SK-N-SH treated with all-trans-retinoic acid at 6 μM for 48 hours (cell line): ENCODE measurements around the gene KLK8.

Source experiments
- ATAC-seq: fragments of 200-7000 bp; cut with Tn5 transposase; 3 replicates; pipeline ENCODE4 v1.9.1; 2020; ENCODE audit warnings: mild to moderate bottlenecking, moderate library complexity
- ARNTL ChIP-seq: fragments of 450-650 bp; formaldehyde crosslinking; IDR thresholded peaks from 2 replicates; pipeline ENCODE4 v1.5.0; 2020; ENCODE audit warnings: low read depth, mild to moderate bottlenecking, moderate library complexity, borderline replicate concordance
- BACH2 ChIP-seq: fragments of 250-450 bp; sonication (Bioruptor Pico); IDR thresholded peaks from 2 replicates; pipeline ENCODE4 v1.9.0; 2021; ENCODE audit warnings: mild to moderate bottlenecking, borderline replicate concordance
- CSDC2 ChIP-seq: fragments of 250-450 bp; sonication (Bioruptor Pico); IDR thresholded peaks from 2 replicates; pipeline ENCODE4 v1.5.0; 2020; ENCODE audit warnings: mild to moderate bottlenecking, moderate library complexity
- ESRRG ChIP-seq: fragments of 250-450 bp; sonication (Bioruptor Pico); IDR thresholded peaks from 2 replicates; pipeline ENCODE4 v1.6.1; 2021; ENCODE audit warnings: mild to moderate bottlenecking
- GLIS3 ChIP-seq: fragments of 250-450 bp; sonication (Bioruptor Pico); IDR thresholded peaks from 2 replicates; pipeline ENCODE4 v1.5.0; 2020; ENCODE audit warnings: mild to moderate bottlenecking, moderate library complexity
- ISL1 ChIP-seq: fragments of 250-450 bp; sonication (Bioruptor Pico); IDR thresholded peaks from 2 replicates; pipeline ENCODE4 v2.1.2; 2022; ENCODE audit warnings: mild to moderate bottlenecking, moderate library complexity
- OSR1 ChIP-seq: fragments of 250-450 bp; sonication (Bioruptor Pico); IDR thresholded peaks from 2 replicates; pipeline ENCODE4 v1.8.0; 2022; ENCODE audit warnings: moderate library complexity, mild to moderate bottlenecking, inconsistent platforms
- PATZ1 ChIP-seq: fragments of 250-450 bp; sonication (Bioruptor Pico); IDR thresholded peaks from 2 replicates; pipeline ENCODE4 v1.8.0; 2020; ENCODE audit warnings: mild to moderate bottlenecking, moderate library complexity, borderline replicate concordance
- PPARA ChIP-seq: fragments of 250-450 bp; sonication (Bioruptor Pico); IDR thresholded peaks from 2 replicates; pipeline ENCODE4 v1.5.0; 2020; ENCODE audit warnings: mild to moderate bottlenecking, borderline replicate concordance
- RARB ChIP-seq: fragments of 250-450 bp; sonication (Bioruptor Pico); IDR thresholded peaks from 2 replicates; pipeline ENCODE4 v1.8.0; 2021; ENCODE audit warnings: mild to moderate bottlenecking, moderate library complexity
- SNAI2 ChIP-seq: fragments of 250-450 bp; sonication (Bioruptor Pico); IDR thresholded peaks from 2 replicates; pipeline ENCODE4 v1.5.0; 2020; ENCODE audit warnings: mild to moderate bottlenecking, moderate library complexity
- TCF4 ChIP-seq: fragments of 250-450 bp; sonication (Bioruptor Pico); IDR thresholded peaks from 2 replicates; pipeline ENCODE4 v1.8.0; 2021; ENCODE audit warnings: mild to moderate bottlenecking, moderate library complexity, borderline replicate concordance
- TOX ChIP-seq: fragments of 250-450 bp; sonication (Bioruptor Pico); IDR thresholded peaks from 2 replicates; pipeline ENCODE4 v1.8.0; 2021; ENCODE audit warnings: mild to moderate bottlenecking, moderate library complexity, borderline replicate concordance
- ZC3H10 ChIP-seq: fragments of 250-450 bp; sonication (Bioruptor Pico); IDR thresholded peaks from 2 replicates; pipeline ENCODE4 v1.5.1; 2021; ENCODE audit warnings: mild to moderate bottlenecking, moderate library complexity
- ZFP3 ChIP-seq: fragments of 250-450 bp; sonication (Bioruptor Pico); IDR thresholded peaks from 2 replicates; pipeline ENCODE4 v1.5.0; 2020; ENCODE audit warnings: mild to moderate bottlenecking, moderate library complexity
- ZFP30 ChIP-seq: fragments of 450-650 bp; formaldehyde crosslinking; IDR thresholded peaks from 2 replicates; pipeline ENCODE4 v1.5.0; 2022; ENCODE audit warnings: mild to moderate bottlenecking, moderate library complexity
- ZNF565 ChIP-seq: fragments of 450-650 bp; formaldehyde crosslinking; conservative IDR thresholded peaks from 2 replicates; pipeline ENCODE4 v1.5.0; 2020; ENCODE audit warnings: low read depth, mild to moderate bottlenecking, moderate library complexity
- ZNF70 ChIP-seq: fragments of 450-650 bp; formaldehyde crosslinking; IDR thresholded peaks from 2 replicates; pipeline ENCODE4 v1.5.0; 2020; ENCODE audit warnings: mild to moderate bottlenecking, moderate library complexity
- ZNF8 ChIP-seq: fragments of 450-650 bp; formaldehyde crosslinking; IDR thresholded peaks from 2 replicates; pipeline ENCODE4 v1.5.0; 2020; ENCODE audit warnings: mild to moderate bottlenecking, moderate library complexity
- TF ChIP-seq, protein P1 (sequence below): fragments of 250-450 bp; sonication (Bioruptor Pico); IDR thresholded peaks from 2 replicates; pipeline ENCODE4 v1.8.0; 2021; ENCODE audit warnings: low read depth, mild to moderate bottlenecking, moderate library complexity, borderline replicate concordance
- TF ChIP-seq, protein P2 (sequence below): fragments of 250-450 bp; sonication (Bioruptor Pico); IDR thresholded peaks from 2 replicates; pipeline ENCODE4 v1.5.1; 2020; ENCODE audit warnings: low read depth, mild to moderate bottlenecking, moderate library complexity
- TF ChIP-seq, protein P3 (sequence below): fragments of 250-450 bp; sonication (Bioruptor Pico); IDR thresholded peaks from 2 replicates; pipeline ENCODE4 v1.5.1; 2021; ENCODE audit warnings: mild to moderate bottlenecking, moderate library complexity
- TF ChIP-seq, protein P4 (sequence below): fragments of 250-450 bp; sonication (Bioruptor Pico); IDR thresholded peaks from 2 replicates; pipeline ENCODE4 v1.5.0; 2020; ENCODE audit warnings: mild to moderate bottlenecking, moderate library complexity

Gene KLK8

GRCh38 chr19:51010066-51010795 lies 8.8 kb upstream of the KLK8 start:
- TF ChIP-seq ZNF70 (CRISPR knock-in tag), result no peak
- TF ChIP-seq ESRRG (CRISPR knock-in tag), result no peak
- TF ChIP-seq ZNF8 (CRISPR knock-in tag), result no peak
- TF ChIP-seq ZFP3 (CRISPR knock-in tag), result no peak
- TF ChIP-seq PATZ1 (CRISPR knock-in tag), result no peak
- no peak for TF ChIP-seq TOX (CRISPR knock-in tag)
- TF ChIP-seq, protein P1, sequence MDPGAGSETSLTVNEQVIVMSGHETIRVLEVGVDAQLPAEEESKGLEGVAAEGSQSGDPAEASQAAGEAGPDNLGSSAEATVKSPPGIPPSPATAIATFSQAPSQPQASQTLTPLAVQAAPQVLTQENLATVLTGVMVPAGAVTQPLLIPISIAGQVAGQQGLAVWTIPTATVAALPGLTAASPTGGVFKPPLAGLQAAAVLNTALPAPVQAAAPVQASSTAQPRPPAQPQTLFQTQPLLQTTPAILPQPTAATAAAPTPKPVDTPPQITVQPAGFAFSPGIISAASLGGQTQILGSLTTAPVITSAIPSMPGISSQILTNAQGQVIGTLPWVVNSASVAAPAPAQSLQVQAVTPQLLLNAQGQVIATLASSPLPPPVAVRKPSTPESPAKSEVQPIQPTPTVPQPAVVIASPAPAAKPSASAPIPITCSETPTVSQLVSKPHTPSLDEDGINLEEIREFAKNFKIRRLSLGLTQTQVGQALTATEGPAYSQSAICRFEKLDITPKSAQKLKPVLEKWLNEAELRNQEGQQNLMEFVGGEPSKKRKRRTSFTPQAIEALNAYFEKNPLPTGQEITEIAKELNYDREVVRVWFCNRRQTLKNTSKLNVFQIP (CRISPR knock-in tag), result no peak
- TF ChIP-seq BACH2 (CRISPR knock-in tag), result no peak
- no peak for TF ChIP-seq SNAI2 (CRISPR knock-in tag)
- no peak for TF ChIP-seq TCF4 (CRISPR knock-in tag)
- TF ChIP-seq ARNTL (CRISPR knock-in tag), result no peak
- no peak for TF ChIP-seq CSDC2 (CRISPR knock-in tag)
- no peak for TF ChIP-seq RARB (CRISPR knock-in tag)
- TF ChIP-seq, protein P2, sequence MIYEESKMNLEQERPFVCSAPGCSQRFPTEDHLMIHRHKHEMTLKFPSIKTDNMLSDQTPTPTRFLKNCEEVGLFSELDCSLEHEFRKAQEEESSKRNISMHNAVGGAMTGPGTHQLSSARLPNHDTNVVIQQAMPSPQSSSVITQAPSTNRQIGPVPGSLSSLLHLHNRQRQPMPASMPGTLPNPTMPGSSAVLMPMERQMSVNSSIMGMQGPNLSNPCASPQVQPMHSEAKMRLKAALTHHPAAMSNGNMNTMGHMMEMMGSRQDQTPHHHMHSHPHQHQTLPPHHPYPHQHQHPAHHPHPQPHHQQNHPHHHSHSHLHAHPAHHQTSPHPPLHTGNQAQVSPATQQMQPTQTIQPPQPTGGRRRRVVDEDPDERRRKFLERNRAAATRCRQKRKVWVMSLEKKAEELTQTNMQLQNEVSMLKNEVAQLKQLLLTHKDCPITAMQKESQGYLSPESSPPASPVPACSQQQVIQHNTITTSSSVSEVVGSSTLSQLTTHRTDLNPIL, result no peak
- TF ChIP-seq ZC3H10 (CRISPR knock-in tag), result no peak
- no peak for TF ChIP-seq PPARA (CRISPR knock-in tag)
- no peak for TF ChIP-seq GLIS3 (CRISPR knock-in tag)
- no peak for TF ChIP-seq OSR1 (CRISPR knock-in tag)
- no peak for ATAC-seq

DNA sequence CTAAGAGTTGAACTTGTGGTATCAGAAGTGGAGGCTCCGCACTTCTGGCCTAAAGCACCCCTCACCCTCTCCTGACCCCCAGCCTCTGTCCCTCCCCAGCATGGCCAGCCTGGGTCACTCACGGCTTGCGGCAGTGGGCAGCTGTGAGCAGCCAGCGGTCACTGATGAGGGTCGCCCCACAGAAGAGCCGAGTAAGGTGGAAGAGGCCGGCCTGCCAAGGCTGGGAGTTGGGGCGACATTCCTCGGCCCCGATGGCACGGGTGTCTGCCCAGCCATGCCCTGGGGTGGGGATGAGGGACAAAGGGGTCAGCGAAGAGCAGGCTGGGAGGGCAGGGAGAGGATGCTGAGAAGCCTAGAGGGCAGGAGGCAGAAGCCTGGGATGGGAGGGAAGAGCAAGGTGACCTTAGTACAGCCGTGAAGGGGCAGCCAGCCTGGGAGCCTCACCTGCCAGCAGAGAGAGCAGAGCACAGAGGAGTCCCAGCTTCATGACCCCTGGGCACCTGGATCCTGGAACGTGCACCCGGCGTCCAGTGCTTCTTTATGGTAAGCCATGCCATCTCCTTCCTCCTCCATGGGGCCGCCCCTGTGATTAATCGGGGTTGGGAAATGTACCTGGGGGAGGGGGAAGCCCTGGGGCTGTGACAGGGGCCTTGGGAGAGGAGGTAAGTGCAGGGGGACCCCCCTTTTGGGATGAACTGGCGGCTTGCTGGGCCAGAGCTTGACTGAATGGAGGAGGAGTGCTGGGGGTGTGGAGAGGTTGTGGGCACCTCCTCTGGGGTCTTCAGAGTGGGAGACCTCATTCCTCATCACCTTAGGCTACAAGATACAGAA lies 7.9 kb upstream of the KLK8 start:
- no peak for ATAC-seq
- no peak for TF ChIP-seq ARNTL (CRISPR knock-in tag)
- no peak for TF ChIP-seq ISL1 (CRISPR knock-in tag)
- TF ChIP-seq TOX (CRISPR knock-in tag), result no peak
- no peak for TF ChIP-seq ZFP3 (CRISPR knock-in tag)
- TF ChIP-seq CSDC2 (CRISPR knock-in tag), result no peak
- no peak for TF ChIP-seq BACH2 (CRISPR knock-in tag)
- TF ChIP-seq, protein P3, sequence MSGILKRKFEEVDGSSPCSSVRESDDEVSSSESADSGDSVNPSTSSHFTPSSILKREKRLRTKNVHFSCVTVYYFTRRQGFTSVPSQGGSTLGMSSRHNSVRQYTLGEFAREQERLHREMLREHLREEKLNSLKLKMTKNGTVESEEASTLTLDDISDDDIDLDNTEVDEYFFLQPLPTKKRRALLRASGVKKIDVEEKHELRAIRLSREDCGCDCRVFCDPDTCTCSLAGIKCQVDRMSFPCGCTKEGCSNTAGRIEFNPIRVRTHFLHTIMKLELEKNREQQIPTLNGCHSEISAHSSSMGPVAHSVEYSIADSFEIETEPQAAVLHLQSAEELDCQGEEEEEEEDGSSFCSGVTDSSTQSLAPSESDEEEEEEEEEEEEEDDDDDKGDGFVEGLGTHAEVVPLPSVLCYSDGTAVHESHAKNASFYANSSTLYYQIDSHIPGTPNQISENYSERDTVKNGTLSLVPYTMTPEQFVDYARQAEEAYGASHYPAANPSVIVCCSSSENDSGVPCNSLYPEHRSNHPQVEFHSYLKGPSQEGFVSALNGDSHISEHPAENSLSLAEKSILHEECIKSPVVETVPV (CRISPR knock-in tag), result no peak
- no peak for TF ChIP-seq ZNF8 (CRISPR knock-in tag)
- TF ChIP-seq OSR1 (CRISPR knock-in tag), result no peak
- TF ChIP-seq SNAI2 (CRISPR knock-in tag), result no peak
- no peak for TF ChIP-seq ZNF70 (CRISPR knock-in tag)
- no peak for TF ChIP-seq PATZ1 (CRISPR knock-in tag)
- no peak for TF ChIP-seq RARB (CRISPR knock-in tag)
- no peak for TF ChIP-seq GLIS3 (CRISPR knock-in tag)
- no peak for TF ChIP-seq ZFP30 (CRISPR knock-in tag)
- no peak for TF ChIP-seq ESRRG (CRISPR knock-in tag)
- TF ChIP-seq, protein P1 (CRISPR knock-in tag), result no peak
- TF ChIP-seq, protein P4, sequence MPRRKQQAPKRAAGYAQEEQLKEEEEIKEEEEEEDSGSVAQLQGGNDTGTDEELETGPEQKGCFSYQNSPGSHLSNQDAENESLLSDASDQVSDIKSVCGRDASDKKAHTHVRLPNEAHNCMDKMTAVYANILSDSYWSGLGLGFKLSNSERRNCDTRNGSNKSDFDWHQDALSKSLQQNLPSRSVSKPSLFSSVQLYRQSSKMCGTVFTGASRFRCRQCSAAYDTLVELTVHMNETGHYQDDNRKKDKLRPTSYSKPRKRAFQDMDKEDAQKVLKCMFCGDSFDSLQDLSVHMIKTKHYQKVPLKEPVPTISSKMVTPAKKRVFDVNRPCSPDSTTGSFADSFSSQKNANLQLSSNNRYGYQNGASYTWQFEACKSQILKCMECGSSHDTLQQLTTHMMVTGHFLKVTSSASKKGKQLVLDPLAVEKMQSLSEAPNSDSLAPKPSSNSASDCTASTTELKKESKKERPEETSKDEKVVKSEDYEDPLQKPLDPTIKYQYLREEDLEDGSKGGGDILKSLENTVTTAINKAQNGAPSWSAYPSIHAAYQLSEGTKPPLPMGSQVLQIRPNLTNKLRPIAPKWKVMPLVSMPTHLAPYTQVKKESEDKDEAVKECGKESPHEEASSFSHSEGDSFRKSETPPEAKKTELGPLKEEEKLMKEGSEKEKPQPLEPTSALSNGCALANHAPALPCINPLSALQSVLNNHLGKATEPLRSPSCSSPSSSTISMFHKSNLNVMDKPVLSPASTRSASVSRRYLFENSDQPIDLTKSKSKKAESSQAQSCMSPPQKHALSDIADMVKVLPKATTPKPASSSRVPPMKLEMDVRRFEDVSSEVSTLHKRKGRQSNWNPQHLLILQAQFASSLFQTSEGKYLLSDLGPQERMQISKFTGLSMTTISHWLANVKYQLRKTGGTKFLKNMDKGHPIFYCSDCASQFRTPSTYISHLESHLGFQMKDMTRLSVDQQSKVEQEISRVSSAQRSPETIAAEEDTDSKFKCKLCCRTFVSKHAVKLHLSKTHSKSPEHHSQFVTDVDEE (CRISPR knock-in tag), result no peak
- TF ChIP-seq ZNF565, result no peak
